HG02973 (cell line): ENCODE results near the gene KRT23.

Experiments
- ATAC-seq: cut with Tn5 transposase; IDR thresholded peaks from one replicate; pipeline ENCODE4 v1.9.1; 2021; ENCODE audit warnings: moderate library complexity; ENCODE audit not compliant: unreplicated experiment

KRT23 gene

DNA sequence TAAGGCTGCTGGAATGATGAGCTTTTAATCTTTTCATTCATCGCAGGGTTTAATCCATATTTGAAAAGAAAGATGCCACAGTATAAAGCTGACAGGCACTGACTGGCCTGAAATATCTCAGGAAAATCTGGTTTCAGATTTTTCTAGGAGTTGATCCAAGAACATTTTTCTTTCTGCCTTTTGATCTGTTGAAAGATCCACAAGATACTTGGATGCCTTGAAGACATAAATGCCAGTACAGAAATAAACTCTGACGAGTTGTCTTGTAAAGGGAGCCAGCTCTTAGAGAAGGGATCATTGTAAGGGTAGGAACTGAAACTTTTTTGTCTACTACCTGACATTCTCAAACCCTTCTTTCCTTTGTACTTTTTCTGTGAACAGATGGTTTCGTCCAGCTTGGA lies 27.0 kb downstream of the KRT23 start:
- ATAC-seq: no peak

DNA sequence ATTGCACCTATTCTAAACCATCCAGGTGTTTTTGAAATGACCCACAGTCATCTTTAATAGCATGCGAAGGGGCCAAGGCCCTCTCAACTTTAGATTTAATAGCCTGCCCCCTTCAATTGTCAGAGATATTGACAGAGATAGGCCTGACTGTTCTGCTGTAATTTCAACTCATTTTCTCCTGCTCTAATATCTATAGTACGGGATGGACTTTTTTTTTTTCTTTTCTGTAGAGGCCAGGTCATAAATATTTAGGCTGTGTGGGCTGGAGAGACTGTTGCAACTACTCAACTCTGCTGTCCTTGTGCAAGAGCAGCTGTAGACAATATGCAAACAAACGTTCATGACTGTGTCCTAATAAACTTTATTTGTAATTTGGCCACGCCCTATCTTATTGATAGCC lies 27.7 kb downstream of the KRT23 start:
- ATAC-seq: no peak

DNA sequence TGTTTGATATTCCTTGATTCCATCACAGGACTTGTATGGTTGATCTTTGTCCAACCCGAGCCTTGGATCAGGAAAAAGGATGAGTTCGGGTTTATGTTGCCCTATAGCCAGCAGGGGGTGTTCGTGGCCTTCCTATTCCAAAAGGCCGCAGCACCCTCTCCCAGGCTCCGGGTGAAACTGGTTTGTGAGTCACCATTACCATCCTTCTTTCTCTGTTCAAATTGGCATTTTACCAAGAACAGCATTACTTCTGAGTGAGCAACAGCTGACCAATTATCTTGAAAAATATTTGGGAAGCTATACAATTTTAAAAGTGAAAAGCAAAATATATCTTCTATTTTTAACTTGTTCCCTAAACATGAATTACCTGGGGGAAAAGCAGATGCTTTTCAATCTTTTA lies 28.1 kb downstream of the KRT23 start:
- ATAC-seq: no peak

DNA sequence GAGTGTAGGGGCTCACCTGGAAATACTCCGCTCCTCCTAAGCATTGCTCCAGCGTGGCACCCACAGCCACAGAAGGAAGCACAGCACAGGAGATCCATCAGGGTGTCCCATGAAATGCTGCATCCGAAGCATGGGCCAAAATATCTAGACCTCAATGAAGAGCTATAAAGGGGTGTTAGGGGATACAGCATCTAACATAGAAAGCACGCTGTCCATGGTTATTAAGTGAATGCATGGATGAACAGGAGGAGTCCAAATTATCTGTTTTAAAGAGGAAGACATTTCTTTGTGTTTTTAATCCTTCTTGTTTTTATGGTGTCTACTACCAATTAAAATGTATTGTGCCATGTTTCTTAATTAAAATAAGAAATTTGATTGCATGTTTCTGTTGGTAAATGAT lies 30.8 kb downstream of the KRT23 start:
- ATAC-seq: no peak

DNA sequence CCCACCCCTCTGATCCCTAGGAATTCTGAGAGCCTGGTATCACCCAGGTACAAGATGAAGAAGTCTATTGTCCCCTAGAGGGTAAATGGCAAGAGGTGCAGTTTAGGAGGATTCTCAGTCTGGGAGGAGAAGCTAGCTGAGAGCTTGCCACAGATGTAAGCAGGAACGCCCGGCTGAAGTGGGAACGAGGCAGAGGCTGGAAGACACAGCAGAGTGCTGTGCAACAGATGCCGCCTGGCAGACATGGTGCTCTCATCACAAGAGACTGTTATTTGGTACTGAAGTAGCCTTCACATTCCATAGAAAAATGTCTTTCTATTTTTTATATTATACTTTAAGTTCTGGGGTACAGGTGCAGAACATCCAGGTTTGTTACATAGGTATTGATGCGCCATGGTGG lies 32.1 kb downstream of the KRT23 start:
- no peak for ATAC-seq

DNA sequence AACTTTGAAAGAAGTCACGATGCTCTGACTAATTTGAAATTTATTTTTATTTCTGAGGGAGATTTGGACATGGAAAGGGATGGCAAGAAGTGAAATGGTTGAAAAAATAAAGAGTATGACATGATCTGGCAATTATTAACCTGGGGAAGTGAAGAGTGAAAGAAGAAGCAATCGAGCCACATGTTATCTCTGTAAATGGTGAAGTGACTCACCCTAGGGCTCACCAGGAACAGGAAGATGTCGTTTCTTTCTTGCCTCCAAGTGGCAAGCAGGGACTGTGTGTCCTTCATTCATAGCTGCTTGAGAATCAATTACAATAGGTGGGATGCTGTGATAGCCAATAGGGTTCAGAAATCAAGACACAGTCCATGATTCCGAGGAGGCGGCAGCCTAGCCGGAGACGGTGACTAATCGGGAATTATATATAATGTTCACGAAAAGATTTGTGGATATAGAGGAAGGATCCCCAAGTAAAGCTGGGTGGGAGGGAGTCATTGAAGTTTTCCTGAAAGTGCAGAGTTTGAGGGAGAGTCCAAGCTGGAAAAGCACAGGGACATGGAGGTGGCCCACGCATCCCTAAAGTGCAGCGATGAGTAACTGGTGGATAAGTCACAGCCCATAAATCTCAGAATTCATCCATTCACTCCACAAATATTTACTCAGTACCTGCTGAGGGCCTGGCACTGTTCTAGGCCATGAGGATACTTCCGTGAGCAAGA lies 34.2 kb downstream of the KRT23 start:
- ATAC-seq: no peak

DNA sequence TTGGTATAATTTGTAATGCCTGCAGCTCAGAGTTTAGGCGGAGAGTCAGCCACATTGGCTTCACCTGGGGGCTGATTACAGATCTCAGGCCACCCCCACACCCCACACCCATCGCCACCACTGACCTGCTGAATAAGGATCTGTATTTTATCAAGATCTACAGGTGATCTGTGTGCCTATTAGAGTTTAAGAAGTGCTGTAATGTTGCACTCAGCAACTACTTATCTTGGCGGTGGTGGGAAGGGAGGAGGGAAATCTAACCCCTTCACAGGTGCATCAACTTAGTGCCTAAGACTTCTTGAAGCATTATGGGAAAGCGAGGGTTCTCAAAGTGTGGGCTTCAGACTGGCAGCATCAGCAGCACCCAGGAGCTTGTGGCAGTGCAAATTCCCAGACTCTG lies 34.9 kb downstream of the KRT23 start:
- no peak for ATAC-seq

DNA sequence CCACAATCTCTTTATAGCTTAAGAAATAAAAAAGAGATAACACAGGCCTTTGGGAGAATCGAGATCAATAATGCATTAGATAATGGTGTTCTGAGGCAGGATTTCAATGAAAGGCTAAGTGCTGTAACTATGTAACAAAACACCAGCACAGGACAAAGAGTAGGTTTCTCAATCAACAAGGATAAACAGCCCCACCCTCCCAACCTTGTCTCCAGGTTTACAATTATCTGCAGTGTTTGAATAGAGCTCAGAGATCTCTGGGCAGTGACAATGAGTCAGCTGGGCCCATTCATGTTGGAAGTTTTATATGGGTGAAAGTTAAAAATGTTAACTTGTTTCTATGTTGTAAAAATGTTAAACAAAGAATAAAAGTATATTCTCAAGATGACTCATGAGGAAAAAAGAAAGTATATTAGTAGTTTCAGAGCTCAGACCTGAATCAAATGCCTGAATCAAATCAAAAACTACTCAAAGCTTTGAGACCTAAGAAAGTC lies 35.4 kb downstream of the KRT23 start:
- ATAC-seq: no peak

DNA sequence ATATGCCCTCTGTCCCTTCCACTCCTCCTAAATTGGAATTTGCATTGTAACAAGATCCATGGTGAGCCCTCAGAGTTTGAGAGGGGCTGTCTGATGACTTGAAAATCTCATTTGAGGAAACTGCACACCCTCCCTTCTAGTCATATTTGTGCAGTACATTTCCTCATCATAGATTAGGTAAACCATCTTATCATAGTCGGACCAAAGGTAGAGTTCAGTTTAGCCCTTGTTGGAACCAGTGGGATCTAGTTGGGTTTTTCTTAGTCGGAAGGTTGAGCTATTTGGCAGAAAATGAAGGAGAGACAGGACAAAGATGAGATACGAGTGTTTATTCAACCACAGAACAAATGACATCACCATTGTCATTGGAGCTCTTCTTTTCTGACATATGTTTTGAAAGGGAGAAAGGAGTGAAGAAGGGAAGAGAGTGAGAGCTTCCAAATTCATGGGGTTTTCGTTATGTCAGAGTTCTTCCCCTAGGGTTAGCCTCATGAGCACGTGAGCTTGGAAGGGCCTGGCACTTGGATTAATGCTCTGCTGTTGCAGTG lies 36.6 kb downstream of the KRT23 start:
- no peak for ATAC-seq

DNA sequence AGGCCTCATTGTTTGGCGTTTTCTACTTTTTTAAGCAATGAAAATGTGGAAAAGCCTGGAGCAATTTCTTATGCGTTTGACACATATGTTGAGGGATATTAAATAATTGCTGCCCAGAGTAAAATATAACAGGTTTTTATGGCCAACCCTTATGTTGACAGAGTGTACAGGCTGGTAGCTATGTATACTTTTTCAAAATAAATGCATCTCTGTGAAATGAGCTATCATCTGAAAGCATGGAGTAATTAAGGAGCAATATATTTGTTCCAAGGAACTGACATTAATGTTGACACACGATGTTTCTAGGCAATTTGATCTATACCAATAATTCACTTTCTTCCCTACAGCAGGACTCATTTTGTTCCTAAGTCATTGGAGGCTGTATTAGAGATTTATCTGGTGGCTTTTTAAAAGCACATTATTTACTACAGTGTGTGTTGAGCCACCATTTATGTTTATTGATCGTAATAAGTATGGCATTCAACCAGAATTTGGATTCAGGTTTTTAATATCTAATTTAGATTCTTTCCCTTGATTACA lies 40.5 kb downstream of the KRT23 start:
- no peak for ATAC-seq

DNA sequence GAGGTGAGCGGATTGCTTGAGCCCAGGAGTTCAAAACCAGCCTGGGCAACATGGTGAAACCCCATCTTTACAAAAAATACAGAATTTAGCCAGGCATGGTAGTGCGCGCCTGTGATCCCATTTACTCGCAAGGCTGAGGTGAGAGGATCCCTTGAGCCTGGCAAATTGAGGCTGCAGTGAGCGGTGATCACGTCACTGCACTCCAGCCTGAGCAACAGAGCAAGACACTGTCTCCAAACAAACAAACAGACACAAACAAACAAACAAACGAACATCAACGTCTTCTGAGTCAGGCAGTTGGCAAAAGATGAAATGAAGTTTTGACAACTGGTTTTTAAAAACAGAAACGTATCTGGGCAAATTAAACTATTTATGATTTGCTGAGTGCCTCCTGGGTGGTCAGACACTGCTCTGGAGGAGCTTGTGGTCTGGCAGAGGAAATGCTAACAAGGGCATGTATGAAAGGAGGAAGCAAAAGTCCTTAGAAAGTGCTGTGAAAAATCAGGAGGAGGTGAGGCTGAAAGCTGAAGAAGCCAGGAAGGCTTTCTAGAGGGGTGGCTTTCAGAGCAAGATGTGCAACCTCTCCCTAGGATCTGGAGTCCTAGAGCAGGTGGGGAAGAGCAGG lies 42.2 kb downstream of the KRT23 start:
- no peak for ATAC-seq

DNA sequence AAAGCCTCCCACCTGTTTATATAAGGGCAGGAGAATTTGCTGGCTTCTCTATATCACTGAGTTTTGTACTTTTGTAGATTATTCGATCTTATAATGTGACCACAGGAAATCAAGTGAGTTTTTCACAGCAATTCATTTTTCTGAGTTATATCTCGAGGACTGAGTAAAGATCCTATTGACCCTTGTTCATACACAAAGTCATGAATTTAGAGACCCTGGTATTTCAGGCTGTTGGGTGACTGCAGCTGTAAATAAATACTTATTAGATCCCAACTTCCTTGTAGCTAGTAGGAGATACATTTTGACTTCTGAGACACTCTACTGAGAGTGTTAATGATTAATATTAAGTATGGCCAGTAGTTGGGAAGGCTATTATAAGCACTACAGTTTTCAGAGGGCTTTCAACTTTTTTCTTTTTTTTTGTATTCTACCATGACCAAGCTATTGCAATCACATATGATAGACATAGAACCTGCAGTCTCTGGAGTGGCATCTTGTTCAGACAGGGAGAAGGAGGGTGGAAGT lies 49.2 kb downstream of the KRT23 start:
- no peak for ATAC-seq

DNA sequence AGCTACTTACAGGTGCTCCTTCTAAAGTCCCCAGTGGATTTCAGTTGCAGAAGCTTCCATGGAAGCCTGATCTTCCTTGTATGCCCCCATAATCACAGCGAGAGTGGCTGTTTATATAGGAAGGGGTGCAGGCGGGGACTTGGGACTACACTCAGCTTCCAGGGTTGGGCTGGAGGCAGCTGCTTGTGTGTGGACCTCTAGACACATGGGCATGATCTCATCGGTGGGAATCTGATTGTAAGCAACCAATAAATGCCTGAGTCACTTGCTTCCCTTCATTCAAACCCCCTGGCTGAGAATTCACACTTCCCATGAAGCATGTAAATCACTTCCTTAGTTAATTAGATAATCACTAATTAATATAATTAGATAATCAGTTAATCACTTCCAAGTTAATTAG lies 51.4 kb downstream of the KRT23 start:
- ATAC-seq: no peak

DNA sequence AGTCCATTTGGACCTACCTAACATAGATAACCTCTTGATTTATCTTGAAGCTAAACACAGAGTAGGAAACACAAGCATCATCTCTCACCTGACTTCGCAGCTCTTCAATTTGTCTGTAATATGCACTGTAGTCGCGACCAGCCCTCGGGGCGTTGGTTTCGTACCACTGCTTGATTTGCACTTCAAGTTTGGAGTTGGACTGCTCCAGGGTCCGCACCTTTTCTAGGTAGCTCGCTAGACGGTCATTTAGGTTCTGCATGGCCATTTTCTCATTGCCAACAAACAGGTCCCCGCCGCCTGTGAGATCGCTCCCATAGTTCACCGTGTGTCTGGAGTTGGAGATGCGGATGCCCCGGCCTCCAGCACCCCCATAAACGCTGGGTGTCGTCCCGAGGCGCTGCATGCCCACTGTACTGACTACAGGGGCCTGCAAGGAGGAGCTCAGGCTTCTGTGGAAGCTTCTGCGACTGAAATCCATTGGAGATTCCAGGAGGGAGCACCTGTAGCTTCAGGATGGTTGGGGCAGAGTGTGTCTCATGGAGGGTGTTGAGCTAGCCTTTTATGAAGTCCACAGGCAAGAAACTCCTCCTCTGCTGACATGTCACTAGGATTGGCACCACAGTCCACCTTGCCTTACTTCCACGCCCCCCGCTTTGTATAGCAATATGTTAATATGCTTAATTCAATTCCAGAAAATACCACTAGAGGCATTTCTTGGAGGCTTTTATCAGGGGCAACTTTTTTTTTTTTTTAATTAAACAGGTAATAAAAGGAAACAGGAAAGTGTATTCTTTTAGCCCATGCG lies 52.5 kb downstream of the KRT23 start, which contains the start of gene KRT20:
Gene KRT20, minus strand, starts transcription at position 535 of the 805 bp plus-strand sequence. Its CDS starts 57 bp downstream, at position 478.
- ATAC-seq: no peak

DNA sequence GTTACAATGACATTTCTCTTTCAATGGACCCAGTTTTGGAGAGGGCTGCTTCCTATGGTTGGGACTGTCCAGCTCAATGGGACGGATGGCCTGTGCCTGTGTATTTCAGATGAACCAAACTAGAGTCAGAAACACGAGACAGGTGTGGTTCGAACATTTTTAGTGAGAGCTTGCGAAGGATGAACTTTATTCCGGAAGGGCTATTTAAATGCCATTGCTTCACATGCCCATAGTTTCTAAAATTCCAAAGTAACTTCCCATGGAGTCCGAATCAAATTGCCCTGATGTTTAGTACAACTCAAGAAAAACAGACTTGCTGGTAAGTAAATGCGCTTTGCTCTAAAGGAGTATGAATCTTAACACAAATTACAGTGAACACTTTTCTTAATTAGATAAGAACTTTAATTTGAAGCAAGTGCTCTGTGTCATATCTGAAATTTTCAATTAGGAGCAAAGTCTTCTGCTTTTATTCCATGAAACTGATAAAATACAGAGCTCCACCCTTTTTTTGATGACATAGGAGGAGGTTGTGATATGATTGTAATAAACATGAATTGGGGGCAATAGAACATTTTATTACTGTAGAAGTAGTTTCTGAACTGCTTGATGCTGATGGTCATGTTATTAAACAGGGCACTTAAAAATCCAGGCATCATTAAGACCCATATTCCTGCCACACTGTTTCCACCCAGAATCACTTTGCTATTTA lies 53.7 kb downstream of the KRT23 start:
- no peak for ATAC-seq

DNA sequence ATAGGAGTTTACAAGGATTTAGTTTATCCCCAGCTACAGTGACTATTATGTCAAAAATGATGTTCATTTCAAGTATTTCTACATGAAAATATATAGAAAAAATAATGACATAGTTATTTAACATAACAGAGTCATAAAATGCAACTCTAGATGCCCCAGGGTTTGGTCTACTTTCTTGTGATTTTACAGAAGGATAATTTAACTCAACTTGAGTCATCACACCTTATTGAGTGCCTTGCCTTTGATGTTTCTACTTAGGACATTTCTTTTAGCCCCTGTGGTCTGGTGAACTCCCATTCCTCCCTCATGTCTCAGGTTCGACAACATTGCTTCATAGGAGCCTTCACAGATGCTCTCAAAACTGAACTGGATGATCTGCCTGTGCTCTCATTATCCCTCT lies 54.4 kb downstream of the KRT23 start:
- ATAC-seq: no peak

DNA sequence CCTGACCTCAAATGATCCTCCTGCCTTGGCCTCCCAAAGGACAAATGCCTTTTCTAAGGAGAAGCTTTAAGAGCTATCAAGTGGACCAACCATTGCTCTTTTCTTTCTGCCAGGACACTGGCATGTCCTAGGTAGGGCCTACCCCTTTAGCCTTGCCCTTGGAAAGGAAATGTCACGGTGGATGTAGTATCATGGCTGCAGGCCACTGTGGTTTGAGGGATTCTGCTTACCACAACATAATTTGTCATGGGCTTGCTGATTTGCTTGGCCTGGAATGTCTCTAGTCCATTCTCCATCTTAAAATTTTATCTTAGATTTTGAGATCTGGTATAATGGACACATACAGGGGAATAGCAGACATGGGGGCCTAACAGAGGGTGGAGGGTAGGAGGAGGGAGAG lies 58.4 kb downstream of the KRT23 start:
- ATAC-seq: no peak

DNA sequence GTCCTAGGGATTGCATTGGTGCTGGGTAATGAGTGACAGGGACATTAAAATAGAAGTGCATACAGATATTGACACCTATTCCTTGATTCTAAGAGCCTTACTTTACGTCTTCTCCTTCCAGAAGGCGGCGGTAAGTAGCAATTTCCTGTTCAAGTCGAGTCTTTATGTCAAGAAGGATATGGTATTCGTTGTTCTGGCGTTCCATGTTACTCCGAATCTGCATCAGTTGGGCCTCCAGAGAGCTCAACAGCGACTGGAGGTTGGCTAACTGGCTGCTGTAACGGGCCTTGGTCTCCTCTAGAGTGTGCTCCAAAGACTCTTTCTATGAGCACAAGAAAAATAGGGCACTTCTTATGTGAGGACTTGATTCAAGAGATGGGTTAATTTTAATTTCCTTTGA lies 59.4 kb downstream of the KRT23 start:
- no peak for ATAC-seq

DNA sequence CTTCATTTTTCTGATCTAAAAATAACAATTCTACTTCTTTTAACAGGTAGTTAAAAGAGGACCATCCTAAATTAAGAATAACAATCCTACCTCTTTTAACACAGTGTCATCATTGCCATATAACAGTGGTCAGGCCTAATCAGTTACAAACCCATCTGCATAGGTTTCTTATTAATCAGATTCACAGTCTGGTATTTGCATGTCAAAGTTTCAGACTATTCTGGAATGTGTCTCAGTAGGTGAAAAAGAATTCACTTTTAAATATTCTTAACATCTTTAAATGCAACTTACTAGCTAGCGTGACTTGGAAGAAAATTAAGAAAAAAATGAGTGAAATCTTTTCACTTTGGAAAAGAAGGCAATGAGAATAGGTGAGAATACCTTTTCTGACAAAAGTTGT lies 63.6 kb downstream of the KRT23 start:
- no peak for ATAC-seq

DNA sequence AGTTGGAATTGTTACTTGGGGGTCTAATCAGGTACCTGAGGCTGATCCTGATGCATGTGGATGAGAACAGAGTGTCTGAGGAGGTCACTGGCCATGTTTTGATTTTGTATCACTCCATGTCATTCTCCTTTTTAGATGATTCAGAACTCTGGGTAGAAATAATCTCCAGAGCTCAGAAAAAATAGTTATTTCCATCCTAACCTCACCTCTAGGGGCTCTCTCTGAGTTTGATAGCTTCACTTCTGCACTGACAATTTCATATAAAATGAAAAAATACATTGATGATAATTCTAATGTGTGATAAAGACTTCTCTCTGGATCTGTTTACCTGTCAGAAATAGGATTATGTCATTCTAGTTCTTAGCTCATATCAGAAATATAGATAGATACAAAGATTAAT lies 64.2 kb downstream of the KRT23 start:
- no peak for ATAC-seq
